GM18519 (cell line): ENCODE results near the gene ENKUR.
A peak's percentile ranks its signal among the peaks of the same experiment; 100 is the strongest.

Source experiments
- ATAC-seq: cut with Tn5 transposase; IDR thresholded peaks from one replicate; pipeline ENCODE4 v1.9.1; 2021; ENCODE audit warnings: mild to moderate bottlenecking, moderate library complexity; ENCODE audit not compliant: unreplicated experiment, low FRiP score

ENKUR gene

GRCh38 chr10:24951201-24952142 lies 64.5 kb downstream of the ENKUR start:
- no peak for ATAC-seq

GRCh38 chr10:24950439-24950838 lies 65.5 kb downstream of the ENKUR start:
- no peak for ATAC-seq

DNA sequence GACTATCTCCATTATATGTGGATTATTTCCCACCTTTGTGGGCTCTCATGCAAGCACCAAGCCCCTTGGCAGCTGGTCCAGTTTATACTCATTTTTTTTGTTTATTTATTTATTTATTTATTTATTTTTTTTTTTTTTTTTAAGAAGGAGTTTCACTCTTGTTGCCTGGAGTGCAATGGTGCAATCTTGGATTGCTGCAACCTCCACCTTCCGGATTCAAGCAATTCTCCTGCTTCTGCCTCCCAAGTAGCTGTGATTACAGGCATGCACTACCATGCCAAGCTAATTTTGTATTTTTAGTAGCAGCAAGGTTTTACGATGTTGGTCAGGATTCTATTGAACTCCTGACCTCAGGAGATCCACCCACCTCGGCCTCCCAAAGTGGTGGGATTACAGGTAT lies 66.3 kb downstream of the ENKUR start:
- ATAC-seq, result no peak

DNA sequence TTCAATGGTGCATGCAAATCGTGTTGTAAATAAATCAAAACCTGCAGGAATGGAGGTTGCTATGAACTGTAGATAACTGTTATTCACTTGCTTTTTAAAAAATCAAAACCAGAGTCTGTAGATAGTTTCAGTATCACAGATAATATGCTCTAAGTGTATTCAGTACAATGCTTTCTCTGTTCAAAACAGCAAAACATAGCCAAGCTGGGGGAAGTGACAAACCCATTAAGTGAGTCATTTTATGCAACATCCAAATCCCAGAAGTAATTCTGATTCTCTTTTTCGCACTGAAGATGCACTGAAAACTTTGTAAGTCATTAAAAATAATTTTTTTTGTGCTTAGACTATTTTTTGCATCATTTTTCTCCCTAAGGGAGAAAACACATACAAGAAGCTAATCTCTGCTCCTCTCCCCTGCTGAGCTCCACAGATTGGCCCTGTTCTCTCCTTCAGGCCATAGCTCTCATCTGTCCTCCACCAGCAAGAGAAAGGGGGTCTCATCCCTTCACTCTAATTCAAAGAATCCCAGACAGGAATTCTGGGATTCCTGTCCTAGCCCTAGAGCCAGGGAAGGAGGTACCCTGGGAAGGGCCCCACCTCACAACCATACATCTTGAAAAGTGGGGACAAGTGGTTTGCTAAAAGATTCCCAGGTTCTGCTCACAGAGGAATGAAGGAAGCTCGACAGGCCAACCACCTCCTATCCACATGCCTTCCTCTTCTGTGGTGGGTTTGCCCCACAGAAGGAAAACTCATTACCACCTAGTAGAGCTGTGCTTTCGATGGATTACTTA lies 68.5 kb downstream of the ENKUR start:
- ATAC-seq, result peak; percentile 81

DNA sequence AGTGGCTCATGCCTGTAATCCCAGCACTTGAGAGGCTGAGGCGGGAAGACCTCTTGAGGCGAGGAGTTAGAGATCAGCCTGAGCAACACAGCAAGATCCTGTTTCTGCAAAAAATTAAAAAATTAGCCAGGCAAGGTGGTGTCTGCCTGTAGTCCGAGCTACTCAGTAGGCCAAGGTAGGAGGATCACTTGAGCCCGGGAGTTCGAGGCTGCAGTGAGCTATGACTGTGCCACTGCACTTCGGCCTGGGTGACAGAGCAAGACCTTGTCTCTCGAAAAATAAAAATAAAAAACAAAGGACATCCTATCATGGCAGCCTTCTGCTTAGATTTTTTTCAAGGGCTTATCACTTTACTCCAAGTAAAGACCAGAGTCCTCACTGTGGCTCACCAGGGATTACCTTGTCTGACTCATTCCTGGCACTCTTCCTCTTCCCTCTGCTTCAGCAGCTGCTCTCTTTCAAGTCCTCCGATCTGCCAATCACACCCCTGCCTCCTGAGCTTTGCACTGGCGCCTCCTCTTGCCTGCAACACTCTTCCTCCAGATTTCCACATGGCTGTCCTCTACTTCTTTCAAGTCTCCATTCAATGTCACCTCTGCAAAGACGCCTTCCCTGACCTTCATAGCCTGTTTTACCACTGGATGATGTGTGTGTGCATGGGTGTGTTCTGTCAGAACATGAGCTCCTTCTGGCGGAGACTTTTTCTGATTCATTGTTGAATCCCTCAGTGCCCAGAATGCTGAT lies 71.3 kb downstream of the ENKUR start:
- no peak for ATAC-seq

DNA sequence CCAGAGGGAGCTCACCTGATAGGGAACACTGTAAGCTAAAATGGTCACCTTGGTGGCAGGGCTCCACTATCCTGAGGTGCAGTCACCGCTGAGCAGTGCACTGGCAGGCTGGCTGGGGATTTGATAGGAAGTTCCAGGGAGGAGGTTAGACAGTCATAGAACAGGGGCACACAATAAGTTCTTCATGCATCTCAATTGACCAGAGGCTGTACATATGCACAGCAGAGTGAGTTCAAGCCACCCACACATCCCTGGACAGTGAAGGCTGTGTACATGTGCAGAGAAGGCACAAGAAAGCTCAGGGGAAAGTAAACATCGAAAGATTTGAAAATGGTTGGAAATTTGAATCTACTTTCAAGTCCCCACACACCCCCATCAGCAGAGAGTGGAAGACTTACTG lies 77.4 kb downstream of the ENKUR start:
- no peak for ATAC-seq

DNA sequence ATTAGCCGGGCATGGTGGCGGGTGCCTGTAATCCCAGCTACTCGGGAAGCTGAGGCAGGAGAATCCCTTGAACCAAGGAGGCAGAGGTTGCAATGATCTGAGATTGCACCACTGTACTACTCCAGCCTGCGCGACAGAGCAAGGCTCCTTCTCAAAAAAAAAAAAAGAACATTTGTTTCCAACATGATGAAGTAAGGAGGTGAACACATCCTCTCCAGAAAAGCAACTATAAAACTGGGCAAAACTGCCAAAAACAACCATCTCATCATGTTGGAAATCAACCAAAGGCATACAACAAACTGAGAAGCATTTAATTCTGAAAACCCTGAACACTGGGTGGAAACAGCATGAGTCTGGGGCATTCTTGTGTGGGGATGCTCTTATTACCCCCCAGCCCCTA lies 77.9 kb downstream of the ENKUR start:
- no peak for ATAC-seq

GRCh38 chr10:24935504-24936292 lies 80.3 kb downstream of the ENKUR start:
- no peak for ATAC-seq
